ENCODE data around the gene KEL. TPM values are rescaled to one million over a fixed set of nuclear protein-coding genes. Genes with fewer than 3 reads are reported as not detected.

Gene KEL
- total and polyA plus RNA-seq, 2 of the 4 experiments (the other 2 are of a cell fraction): 0.03 TPM; not detected in 1

DNA sequence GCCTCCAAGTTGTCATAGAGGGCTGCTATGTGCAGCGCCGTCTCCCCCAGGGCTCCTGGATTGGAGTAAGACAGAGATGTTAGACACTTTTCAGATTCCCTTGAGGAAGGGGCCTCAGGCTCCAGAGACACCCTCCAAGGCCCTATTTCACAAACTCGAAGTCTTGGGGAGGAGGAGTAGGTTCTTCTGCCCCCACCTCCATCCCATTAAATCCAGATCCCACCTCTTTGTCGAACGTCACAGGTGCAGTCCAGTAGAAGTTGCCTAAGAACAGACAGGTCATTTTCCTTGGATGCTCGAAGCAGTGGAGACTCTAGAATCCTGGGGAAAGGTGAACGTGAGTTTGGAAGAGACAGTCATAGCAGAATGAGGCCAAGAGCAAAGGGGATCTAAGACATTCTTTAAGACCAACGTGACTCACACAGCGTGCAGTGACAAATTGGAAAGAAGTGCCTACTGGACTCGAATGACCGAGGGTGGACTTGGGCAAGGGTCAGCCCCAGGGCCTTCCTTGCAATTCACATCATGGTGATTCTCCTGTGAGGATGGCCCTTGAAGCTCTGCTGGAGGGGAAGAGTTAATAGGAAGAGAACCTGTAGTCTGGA, 31.9 kb downstream of the KEL start:
- Histone ChIP-seq H3K9ac (ENCODE audit: low read depth, low read length) (no peak overlapping the region), H2BK15ac (ENCODE audit: low read depth, low read length) (no peak overlapping the region), H3K36me3 (ENCODE audit: control insufficient read depth, insufficient read depth, low read length) (no peaks in the 10 kb centered on the region), H3K4me3 (ENCODE audit: insufficient read depth, low read depth, low read length) (no peak overlapping the region), H3K27me3 (ENCODE audit: control insufficient read depth, insufficient read depth, low read length) (no peaks in the 10 kb centered on the region), H3K14ac (replicated peaks; ENCODE audit: low read depth, low read length) (no peak overlapping the region), H3K18ac (ENCODE audit: low read depth, low read length) (no peak overlapping the region), H2AK9ac (replicated peaks; ENCODE audit: low read depth, low read length, poor library complexity) (no peak overlapping the region), H2BK120ac (ENCODE audit: low read depth, low read length) (no peak overlapping the region), H4K20me1 (ENCODE audit: insufficient read depth, low read length) (no peaks in the 10 kb centered on the region), H3K56ac (ENCODE audit: extremely low read depth, insufficient read depth, low read length) (no peak overlapping the region), H3K4me2 (ENCODE audit: low read depth, low read length) (no peak overlapping the region), H3K27ac (ENCODE audit: insufficient read depth, low read length) (no peak overlapping the region), H3K4me1 (ENCODE audit: control insufficient read depth, insufficient read depth, low read length) (no peaks in the 10 kb centered on the region), H2AFZ (replicated peaks; ENCODE audit: low read length, poor library complexity) (no peak overlapping the region), H2AK5ac (ENCODE audit: low read depth, low read length) (no peak overlapping the region), H4K91ac (ENCODE audit: insufficient read depth, low read depth, low read length) (no peak overlapping the region), H3K9me1 (ENCODE audit: insufficient read depth, low read length) (no peaks in the 10 kb centered on the region), H2BK20ac (ENCODE audit: low read depth, low read length) (no peak overlapping the region), H2BK5ac (ENCODE audit: low read depth, low read length, poor library complexity, severe bottlenecking) (no peak overlapping the region), H3K23ac (ENCODE audit: low read depth, low read length) (no peak overlapping the region), H3K9me3 (ENCODE audit: control insufficient read depth, insufficient read depth, low read length) (peaks cover 14% of the 10 kb centered on the region; the same call in 1 of the 2 replicates), H4K8ac (ENCODE audit: low read depth in 2 of 2, low read length in 2 of 2) (no peak overlapping the region), H3K79me1 (ENCODE audit: low read depth in 1 of 2, low read length in 2 of 2) (no peaks in the 10 kb centered on the region), H4K5ac (ENCODE audit: low read depth, low read length) (no peak overlapping the region), H3K4ac (ENCODE audit: low read depth, low read length) (no peak overlapping the region)
- WGBS, 2 experiments (ENCODE audit: extremely low coverage in 2 of 2, insufficient read length in 1 of 2): 56% methylated on average over 5 of the region's 11 CpGs; no CpG with 5 or more reads in 1 of the 2 experiments
- ChIA-PET POLR2A (ENCODE audit: unreplicated experiment) (no interaction called here), CTCF (no interaction called here)
- intact Hi-C loops (cut with micrococcal nuclease) (no loop called here), in situ Hi-C loops (cut with MboI; ENCODE audit: low sequenced_read_pairs) (no loop called here), dilution Hi-C loops (cut with HindIII; ENCODE audit: low sequenced_read_pairs, unreplicated experiment) (no loop called here)
- no peak for ATAC-seq (ENCODE audit: low read depth)
- TF ChIP-seq, protein P1, sequence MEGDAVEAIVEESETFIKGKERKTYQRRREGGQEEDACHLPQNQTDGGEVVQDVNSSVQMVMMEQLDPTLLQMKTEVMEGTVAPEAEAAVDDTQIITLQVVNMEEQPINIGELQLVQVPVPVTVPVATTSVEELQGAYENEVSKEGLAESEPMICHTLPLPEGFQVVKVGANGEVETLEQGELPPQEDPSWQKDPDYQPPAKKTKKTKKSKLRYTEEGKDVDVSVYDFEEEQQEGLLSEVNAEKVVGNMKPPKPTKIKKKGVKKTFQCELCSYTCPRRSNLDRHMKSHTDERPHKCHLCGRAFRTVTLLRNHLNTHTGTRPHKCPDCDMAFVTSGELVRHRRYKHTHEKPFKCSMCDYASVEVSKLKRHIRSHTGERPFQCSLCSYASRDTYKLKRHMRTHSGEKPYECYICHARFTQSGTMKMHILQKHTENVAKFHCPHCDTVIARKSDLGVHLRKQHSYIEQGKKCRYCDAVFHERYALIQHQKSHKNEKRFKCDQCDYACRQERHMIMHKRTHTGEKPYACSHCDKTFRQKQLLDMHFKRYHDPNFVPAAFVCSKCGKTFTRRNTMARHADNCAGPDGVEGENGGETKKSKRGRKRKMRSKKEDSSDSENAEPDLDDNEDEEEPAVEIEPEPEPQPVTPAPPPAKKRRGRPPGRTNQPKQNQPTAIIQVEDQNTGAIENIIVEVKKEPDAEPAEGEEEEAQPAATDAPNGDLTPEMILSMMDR (conservative IDR thresholded peaks at IDR 0.05; ENCODE audit: low read depth, low read length): no peak
- TF ChIP-seq, protein P2, sequence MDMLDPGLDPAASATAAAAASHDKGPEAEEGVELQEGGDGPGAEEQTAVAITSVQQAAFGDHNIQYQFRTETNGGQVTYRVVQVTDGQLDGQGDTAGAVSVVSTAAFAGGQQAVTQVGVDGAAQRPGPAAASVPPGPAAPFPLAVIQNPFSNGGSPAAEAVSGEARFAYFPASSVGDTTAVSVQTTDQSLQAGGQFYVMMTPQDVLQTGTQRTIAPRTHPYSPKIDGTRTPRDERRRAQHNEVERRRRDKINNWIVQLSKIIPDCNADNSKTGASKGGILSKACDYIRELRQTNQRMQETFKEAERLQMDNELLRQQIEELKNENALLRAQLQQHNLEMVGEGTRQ (IDR thresholded peaks at IDR 0.05; ENCODE audit: low read depth, low read length): no peak
- no peak for TF ChIP-seq CHD1 (IDR thresholded peaks at IDR 0.05; ENCODE audit: low read depth, low read length)
- no peak for TF ChIP-seq CEBPB (IDR thresholded peaks at IDR 0.05; ENCODE audit: low read depth, low read length)
- TF ChIP-seq FOS (IDR thresholded peaks at IDR 0.05; ENCODE audit: low read depth, low read length): no peak
- no peak for TF ChIP-seq RFX5 (IDR thresholded peaks at IDR 0.05; ENCODE audit: low read depth, low read length)
- no peak for TF ChIP-seq POLR2A (IDR thresholded peaks at IDR 0.05; ENCODE audit: low read depth, low read length)
- TF ChIP-seq BHLHE40 (IDR thresholded peaks at IDR 0.05; ENCODE audit: low read depth, low read length): no peak
- TF ChIP-seq MXI1 (IDR thresholded peaks at IDR 0.05; ENCODE audit: borderline replicate concordance, low read depth, low read length): no peak
- TF ChIP-seq SMC3 (IDR thresholded peaks at IDR 0.05; ENCODE audit: low read depth, low read length): no peak
- no peak for TF ChIP-seq MAZ (IDR thresholded peaks at IDR 0.05; ENCODE audit: borderline replicate concordance, low read depth, low read length)
- no peak for TF ChIP-seq RCOR1 (IDR thresholded peaks at IDR 0.05; ENCODE audit: insufficient replicate concordance, low read length)
- TF ChIP-seq RAD21 (IDR thresholded peaks at IDR 0.05; ENCODE audit: low read length): no peak
- no peak for TF ChIP-seq MAFK (IDR thresholded peaks at IDR 0.05; ENCODE audit: low read depth, low read length)
- TF ChIP-seq NFE2L2 (IDR thresholded peaks at IDR 0.05; ENCODE audit: low read depth, low read length): no peak
- TF ChIP-seq, protein P3, sequence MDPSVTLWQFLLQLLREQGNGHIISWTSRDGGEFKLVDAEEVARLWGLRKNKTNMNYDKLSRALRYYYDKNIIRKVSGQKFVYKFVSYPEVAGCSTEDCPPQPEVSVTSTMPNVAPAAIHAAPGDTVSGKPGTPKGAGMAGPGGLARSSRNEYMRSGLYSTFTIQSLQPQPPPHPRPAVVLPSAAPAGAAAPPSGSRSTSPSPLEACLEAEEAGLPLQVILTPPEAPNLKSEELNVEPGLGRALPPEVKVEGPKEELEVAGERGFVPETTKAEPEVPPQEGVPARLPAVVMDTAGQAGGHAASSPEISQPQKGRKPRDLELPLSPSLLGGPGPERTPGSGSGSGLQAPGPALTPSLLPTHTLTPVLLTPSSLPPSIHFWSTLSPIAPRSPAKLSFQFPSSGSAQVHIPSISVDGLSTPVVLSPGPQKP (IDR thresholded peaks at IDR 0.05; ENCODE audit: borderline replicate concordance, low read depth, low read length): no peak
- DNase-seq: no peak
- BruUV-seq (replicated peaks): no TSS peak
